ENCODE measurements around the gene OPRM1.

GRCh38 chr6:153997221-153997620 lies 41.8 kb upstream of the OPRM1 start:
- TF ChIP-seq POLR2AphosphoS5 (IDR thresholded peaks at IDR 0.05; ENCODE audit: low read depth): no peak
- no peak for TF ChIP-seq CTCF (IDR thresholded peaks at IDR 0.05; ENCODE audit: insufficient read depth, low read length)
- TF ChIP-seq SPI1 (IDR thresholded peaks at IDR 0.05; ENCODE audit: borderline replicate concordance, low read depth): no peak
- no peak for TF ChIP-seq REST (IDR thresholded peaks at IDR 0.05; ENCODE audit: insufficient replicate concordance, low read depth)

Data from HL-60 (cell line).